Peyer's patch (tissue), 4 donors: ENCODE results near the gene PSAP.

Source experiments
- CTCF ChIP-seq, 6 experiments: fragments of 450-650 bp in 4 of 6; fragments of 200-600 bp in 2 of 6; sonication (generic) in 1 of 6; IDR thresholded peaks; one replicate each; pipeline ENCODE4 v1.5.1; 2017 to 2019; ENCODE audit warnings: antibody characterized with exemption in 6 of 6, mild to moderate bottlenecking in 3 of 6, moderate library complexity in 1 of 6
- POLR2A ChIP-seq, 2 donors: fragments of 450-650 bp; IDR thresholded peaks; one replicate each; pipeline ENCODE4 v1.5.1; 2017; ENCODE audit warnings: antibody characterized with exemption in 2 of 2, mild to moderate bottlenecking in 2 of 2, moderate library complexity in 2 of 2

- TF ChIP-seq POLR2A (IDR thresholded peaks at IDR 0.05) (no peak), CTCF (IDR thresholded peaks at IDR 0.05) (no peak)
Observed at GRCh38 chr10:71824333-71824732, 26.7 kb downstream of the PSAP start.
